Measurements from ENCODE around the gene NFATC2. TPM values are rescaled to one million over a fixed set of nuclear protein-coding genes. Genes with fewer than 3 reads are reported as not detected.
"Not testable (repeated sequence)": the region's sequence is repeated elsewhere in the genome, so short reads cannot be mapped to it uniquely, and the experiment has no call there.

Gene NFATC2
- total RNA-seq, 3 donors from 2014 or later = 6.2 to 7.3 (median 7.2) TPM

GRCh38 chr20:51463560-51463959 is 79.0 kb downstream of the NFATC2 start:
- DNase-seq (no peak), ATAC-seq (no peak)
- Histone ChIP-seq H3K36me3 (ENCODE audit: low read depth) (no peaks in the 10 kb centered on the region), H3K4me1 (ENCODE audit: low read depth) (peaks cover 3% of the 10 kb centered on the region), H3K9me3 (no peaks in the 10 kb centered on the region), H3K4me3 (no peak overlapping the region)
- intact Hi-C loops (cut with DNase I, micrococcal nuclease) = no loop called here
- TF ChIP-seq CTCF (IDR thresholded peaks at IDR 0.05) = no peak

GRCh38 chr20:51462566-51463276 is 79.8 kb downstream of the NFATC2 start:
- Histone ChIP-seq H3K4me3 (no peak overlapping the region), H3K9me3 (no peaks in the 10 kb centered on the region), H3K36me3 (ENCODE audit: low read depth) (no peaks in the 10 kb centered on the region), H3K4me1 (ENCODE audit: low read depth) (peaks cover 3% of the 10 kb centered on the region)
- intact Hi-C loops (cut with DNase I, micrococcal nuclease) = no loop called here
- ATAC-seq (peak; percentile 63), DNase-seq (peak; percentile 58 to 76 (median 68))
- no peak for TF ChIP-seq CTCF (IDR thresholded peaks at IDR 0.05)

- ATAC-seq; intact Hi-C loops (cut with DNase I, micrococcal nuclease); H3K9me3 ChIP-seq; H3K4me3 ChIP-seq; H3K36me3 ChIP-seq (ENCODE audit: low read depth); DNase-seq; H3K4me1 ChIP-seq (ENCODE audit: low read depth): not testable (repeated sequence)
These were observed 80.7 kb downstream of the NFATC2 start for GRCh38 chr20:51461846-51462245.

GRCh38 chr20:51461306-51461705 is 81.2 kb downstream of the NFATC2 start:
- H3K4me3 ChIP-seq = no peak overlapping the region
- H3K4me1 ChIP-seq (ENCODE audit: low read depth) = peaks cover 13% of the 10 kb centered on the region
- ATAC-seq (no peak), DNase-seq (no peak)
- intact Hi-C loops (cut with DNase I, micrococcal nuclease) = no loop called here
- H3K36me3 ChIP-seq (ENCODE audit: low read depth) = no peaks in the 10 kb centered on the region
- H3K9me3 ChIP-seq = no peaks in the 10 kb centered on the region
- TF ChIP-seq CTCF (IDR thresholded peaks at IDR 0.05) = no peak

- ATAC-seq = no peak
- no peaks in the 10 kb centered on the region for H3K9me3 ChIP-seq
- DNase-seq = no peak
- TF ChIP-seq CTCF (IDR thresholded peaks at IDR 0.05) = no peak
- H3K4me3 ChIP-seq = no peak overlapping the region
- intact Hi-C loops (cut with DNase I, micrococcal nuclease) = no loop called here
- no peaks in the 10 kb centered on the region for H3K36me3 ChIP-seq (ENCODE audit: low read depth)
- peaks cover 16% of the 10 kb centered on the region for H3K4me1 ChIP-seq (ENCODE audit: low read depth)
These were observed 81.8 kb downstream of the NFATC2 start for GRCh38 chr20:51460569-51461265.

- peaks cover 16% of the 10 kb centered on the region for H3K4me1 ChIP-seq (ENCODE audit: low read depth)
- H3K36me3 ChIP-seq (ENCODE audit: low read depth) = no peaks in the 10 kb centered on the region
- ATAC-seq (no peak), DNase-seq (no peak)
- no peaks in the 10 kb centered on the region for H3K9me3 ChIP-seq
- intact Hi-C loops (cut with DNase I, micrococcal nuclease) = no loop called here
- TF ChIP-seq CTCF (IDR thresholded peaks at IDR 0.05) = no peak
- no peak overlapping the region for H3K4me3 ChIP-seq
These were observed 82.4 kb downstream of the NFATC2 start for GRCh38 chr20:51460163-51460562.

All from mucosa of descending colon (tissue), 3 donors.